AG08396 (cell line): Measurements from ENCODE around the gene SUSD2.
A peak's percentile ranks its signal among the peaks of the same experiment; 100 is the strongest.
"Not testable (repeated sequence)": the region's sequence is repeated elsewhere in the genome, so short reads cannot be mapped to it uniquely, and the experiment has no call there.

Source experiments
- DNase-seq: peaks from one replicate; pipeline ENCODE4 v3.0.0; 2012; ENCODE audit warnings: low spot score, mixed read lengths

SUSD2 gene, protein sequence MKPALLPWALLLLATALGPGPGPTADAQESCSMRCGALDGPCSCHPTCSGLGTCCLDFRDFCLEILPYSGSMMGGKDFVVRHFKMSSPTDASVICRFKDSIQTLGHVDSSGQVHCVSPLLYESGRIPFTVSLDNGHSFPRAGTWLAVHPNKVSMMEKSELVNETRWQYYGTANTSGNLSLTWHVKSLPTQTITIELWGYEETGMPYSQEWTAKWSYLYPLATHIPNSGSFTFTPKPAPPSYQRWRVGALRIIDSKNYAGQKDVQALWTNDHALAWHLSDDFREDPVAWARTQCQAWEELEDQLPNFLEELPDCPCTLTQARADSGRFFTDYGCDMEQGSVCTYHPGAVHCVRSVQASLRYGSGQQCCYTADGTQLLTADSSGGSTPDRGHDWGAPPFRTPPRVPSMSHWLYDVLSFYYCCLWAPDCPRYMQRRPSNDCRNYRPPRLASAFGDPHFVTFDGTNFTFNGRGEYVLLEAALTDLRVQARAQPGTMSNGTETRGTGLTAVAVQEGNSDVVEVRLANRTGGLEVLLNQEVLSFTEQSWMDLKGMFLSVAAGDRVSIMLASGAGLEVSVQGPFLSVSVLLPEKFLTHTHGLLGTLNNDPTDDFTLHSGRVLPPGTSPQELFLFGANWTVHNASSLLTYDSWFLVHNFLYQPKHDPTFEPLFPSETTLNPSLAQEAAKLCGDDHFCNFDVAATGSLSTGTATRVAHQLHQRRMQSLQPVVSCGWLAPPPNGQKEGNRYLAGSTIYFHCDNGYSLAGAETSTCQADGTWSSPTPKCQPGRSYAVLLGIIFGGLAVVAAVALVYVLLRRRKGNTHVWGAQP

DNA sequence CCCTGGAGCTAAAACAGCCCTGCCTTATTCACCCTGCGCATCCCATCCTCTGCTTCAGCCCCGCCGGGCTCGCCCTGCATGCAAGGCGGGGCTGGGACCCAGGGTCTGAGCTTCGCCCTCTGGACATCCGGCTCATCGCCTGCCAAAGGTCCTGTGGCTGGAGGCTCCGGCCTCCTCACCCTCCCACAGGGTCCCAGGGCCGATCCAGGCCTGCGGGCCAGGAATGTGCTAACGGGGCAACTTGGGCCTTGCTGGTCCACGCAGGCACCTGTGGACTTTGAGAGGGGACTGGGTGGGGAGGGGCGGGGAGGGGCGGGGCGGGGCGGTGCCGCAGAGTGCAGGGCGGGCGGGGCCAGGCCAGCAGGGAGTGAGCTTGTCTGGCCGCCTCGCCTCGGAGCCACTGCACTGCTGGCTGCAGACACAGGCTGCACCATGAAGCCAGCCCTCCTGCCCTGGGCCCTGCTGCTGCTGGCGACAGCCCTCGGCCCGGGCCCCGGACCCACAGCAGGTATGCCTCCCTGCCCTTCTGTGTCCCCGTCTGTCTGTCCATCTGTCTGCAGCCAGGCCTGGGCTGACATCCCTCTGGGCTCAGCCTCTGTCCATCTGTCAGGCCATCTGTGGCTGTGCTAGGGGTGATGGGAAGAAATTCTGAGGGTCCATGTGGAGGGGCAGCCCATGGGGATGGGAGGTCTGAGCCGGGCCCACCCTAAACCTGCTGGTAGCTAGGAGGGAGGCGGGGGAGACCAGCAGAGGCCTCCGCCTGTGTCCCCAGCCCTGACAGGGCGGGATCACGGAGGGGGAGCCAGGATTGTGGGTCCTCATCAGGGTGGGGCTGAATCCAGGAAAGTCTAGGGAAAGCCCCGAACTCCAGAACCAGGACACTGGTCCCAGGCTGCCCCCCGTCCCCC lies at the start of gene SUSD2:
SUSD2 (plus strand) TSS at position 400 of the 908 bp plus-strand sequence; CDS start at position 433, 33 bp downstream.
- no peak for DNase-seq

DNA sequence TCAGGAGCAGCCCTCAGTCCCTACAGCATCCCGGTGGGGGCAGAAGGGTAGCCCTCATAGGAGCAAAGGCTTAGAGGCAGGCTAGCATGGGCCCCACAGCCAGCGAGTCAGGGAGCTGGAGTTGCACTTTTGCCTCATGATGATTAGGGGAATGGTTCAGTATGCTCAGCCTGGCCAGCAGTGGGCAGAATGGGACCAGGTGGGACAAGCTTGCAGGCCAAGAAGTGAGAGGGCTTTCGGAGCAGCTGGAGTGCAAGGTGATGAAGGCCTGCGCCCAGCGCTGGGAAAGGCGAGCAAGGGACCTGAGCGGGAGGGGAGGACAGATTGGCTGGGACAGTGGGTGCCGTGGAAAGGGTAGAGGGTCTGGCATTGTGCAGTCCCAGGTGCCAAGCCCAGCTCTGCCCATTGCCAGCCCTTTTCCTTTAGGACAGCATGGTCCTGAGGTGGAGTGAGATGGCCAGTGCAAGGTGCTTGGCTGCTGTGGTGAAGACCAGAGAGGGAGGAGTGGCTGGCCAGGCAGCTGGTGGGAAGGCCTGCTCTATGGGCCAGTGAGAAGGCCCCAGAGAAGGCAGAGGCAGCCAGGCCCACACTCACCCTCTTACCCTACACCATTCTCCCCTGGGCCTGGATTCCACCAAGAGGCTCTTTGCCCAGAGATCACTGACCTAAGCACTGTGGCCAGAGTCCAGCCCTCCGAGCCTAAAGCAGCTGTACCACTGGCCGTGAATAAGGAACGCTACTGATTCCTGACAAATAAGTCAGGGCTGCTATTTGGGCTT lies 47.9 kb upstream of the SUSD2 start:
- no peak for DNase-seq

DNA sequence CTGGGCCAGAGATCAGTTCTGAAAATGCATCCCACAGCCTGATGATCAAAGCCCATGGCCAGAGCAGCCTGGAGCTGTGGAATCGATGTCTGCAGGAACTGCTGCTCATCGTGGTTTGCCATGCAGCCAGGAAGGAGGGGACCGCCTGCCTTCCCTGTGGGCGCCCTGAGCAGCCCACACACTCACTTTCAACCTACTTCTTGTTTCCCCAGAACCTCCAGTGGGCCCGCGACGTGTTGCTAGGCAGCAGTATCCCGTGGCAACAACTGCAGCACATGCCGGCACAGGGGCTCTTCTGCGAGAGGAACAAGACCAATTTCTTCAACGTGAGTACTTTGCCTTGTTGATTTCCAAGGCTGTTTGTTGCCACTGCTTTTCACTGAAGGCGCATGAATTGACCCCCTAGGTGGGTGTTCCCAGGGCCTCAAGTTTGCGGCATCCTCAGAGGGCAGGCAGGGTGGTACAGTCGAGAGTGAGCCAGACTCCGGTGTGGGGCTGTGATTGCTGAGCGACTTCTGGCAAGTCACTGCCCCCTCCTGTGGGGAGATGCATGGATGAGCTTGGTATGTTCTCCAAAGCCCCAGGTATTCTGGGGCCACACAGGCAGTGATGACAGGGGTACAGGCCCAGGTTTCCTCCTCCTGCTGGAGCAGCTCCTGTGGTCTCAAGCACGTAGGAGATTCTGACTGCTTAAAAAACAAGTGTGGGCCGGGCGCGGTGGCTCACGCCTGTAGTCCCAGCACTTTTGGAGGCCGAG lies 47.0 kb upstream of the SUSD2 start:
- no peak for DNase-seq

DNA sequence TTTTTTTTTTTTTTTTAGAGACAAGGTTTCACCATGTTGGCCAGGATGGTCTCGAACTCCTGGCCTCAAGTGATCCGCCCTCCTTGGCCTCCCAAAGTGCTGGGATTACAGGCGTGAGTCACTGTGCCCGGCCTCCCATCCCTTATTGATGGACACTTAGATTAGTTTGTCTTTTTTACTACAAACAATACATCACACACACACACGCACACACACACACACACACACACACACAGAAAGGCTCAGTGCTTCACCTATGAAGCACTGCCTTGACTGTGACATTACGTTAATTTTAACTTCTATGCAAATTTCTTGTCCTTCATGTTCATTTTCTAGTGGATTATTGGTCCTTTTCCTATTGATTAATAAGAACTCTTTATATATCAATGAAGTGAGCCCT lies 44.8 kb upstream of the SUSD2 start:
- DNase-seq = not testable (repeated sequence)

DNA sequence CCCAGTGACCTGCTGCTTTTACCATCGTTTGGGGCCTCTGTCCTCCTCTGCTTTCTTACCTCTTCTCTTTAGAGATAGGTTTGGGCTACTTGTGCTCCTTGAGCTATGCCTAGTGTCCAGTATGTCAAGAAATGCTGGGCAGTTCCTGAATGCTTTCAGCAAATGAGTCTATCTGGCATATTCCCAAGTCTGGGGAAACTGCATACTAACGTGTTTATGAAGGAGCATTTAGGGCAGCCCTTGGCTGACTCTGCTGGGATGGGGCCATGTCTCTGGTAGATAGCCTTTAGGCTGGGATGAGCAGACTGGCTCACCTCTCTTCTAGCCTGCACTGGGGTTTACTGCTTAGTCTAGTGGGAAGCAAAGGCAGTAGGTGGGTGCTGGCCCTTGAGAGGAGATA lies 43.7 kb upstream of the SUSD2 start:
- DNase-seq = peak; percentile 76

DNA sequence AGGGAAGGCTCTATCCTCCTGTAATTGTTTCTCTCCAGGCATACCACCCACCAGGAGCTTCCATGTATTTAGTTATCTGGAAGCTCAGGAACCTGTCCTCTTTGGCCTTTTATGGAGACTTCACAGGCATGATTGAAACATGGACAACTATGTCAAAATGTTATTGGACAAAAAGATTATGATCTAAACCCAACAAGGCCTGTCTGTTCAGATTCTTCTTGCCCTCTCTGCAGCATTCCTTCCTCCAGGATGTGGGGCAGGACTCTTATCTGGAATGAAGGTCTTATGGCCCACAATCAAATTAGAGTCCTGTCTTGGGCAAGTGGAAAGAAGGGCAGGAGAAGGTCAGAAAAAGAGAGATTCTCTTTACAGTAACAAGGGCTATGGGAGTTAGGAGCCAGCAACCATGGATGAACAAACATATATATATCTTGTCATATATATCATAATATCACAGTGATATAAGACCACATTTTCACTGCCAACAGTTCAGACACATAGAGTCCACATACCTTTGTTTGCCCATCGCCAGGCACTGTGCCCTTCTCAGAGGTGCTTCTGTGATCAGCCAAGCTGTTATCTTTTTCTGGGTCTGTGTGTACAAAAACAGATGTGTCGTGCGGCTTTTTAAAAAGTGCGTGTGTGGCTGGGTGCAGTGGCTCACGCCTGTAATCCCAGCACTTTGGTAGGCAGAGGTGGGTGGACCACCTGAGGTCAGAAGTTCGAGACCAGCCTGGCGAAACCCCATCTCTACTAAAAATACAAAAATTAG lies 42.5 kb upstream of the SUSD2 start:
- no peak for DNase-seq

DNA sequence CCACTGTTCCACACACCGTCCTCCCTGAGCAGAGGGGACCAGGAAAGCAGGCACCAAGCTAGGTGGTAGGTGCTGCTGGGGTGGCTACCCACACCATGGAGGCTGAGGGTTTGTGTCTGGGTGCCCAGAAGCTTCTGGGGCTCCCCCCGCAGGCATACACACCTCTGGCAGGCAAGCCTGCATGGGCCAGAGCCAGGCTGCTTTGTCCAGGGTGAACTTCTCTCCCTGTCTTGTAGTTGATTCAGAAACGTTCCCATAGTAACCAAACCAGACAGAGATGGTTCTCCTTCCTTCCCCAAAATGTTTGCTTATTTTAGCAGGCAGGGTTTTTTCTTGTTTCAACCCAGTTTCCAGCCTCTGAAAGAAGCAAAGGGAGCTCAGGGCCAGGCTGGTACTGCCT lies 40.9 kb upstream of the SUSD2 start:
- DNase-seq = no peak

DNA sequence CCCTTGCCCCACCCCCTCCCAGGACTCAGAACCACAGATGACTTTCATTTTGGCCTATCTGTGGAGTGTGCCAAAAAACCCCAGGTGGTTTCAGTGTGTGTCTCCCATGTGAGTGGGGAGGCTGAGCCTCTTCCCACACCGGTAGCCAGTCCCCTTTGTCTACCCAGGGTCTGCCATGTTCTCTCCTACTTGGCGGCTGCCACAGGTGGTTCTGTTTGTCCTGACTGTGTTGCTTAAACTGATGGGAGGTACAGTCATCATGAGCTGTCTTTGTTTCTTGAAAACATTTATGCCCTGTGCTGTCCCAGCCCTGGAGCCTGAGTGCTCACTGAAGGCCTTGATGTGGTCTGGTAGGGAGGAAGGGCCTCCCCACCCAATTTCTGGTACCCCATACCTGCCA lies 39.7 kb upstream of the SUSD2 start:
- DNase-seq = peak; percentile 53

DNA sequence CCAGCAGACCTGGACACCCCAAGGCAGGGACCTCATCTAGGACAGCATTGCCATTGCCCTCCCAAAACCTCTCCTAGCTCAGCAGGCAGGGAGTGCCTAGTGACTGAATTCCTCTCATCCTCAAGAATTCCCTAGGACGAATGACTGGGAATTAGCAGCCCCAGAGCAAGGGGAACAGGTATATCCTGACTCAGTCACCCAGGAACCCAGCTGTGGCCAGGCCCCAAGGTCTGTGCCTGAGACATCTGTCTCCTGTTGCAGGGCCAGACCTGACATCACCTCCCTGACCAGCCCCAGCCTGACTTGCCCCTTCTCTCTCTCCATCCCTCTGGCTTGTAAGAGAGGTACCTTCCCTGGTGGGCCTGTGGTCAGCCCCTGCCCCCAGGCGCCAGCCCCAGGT lies 39.0 kb upstream of the SUSD2 start:
- no peak for DNase-seq

DNA sequence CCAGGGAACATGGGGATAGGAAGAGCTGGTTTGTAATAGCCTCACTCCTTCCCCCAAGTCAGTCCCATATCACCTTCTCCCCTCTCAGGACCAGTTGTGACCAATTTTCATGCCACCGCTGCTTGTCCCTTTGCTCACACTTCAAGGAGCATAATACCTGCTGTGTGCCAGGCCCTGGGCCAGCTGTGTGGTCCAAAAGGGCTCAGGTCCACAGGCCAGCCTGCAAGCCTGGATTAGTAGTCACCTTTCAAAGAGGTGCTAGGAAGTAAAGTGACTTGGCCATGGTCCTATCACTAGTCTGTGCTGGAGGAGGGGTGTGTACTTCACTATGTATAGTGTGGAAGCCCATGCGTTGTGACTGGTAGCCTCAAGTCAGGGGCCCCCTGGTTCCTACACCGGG lies 38.5 kb upstream of the SUSD2 start:
- DNase-seq = no peak

DNA sequence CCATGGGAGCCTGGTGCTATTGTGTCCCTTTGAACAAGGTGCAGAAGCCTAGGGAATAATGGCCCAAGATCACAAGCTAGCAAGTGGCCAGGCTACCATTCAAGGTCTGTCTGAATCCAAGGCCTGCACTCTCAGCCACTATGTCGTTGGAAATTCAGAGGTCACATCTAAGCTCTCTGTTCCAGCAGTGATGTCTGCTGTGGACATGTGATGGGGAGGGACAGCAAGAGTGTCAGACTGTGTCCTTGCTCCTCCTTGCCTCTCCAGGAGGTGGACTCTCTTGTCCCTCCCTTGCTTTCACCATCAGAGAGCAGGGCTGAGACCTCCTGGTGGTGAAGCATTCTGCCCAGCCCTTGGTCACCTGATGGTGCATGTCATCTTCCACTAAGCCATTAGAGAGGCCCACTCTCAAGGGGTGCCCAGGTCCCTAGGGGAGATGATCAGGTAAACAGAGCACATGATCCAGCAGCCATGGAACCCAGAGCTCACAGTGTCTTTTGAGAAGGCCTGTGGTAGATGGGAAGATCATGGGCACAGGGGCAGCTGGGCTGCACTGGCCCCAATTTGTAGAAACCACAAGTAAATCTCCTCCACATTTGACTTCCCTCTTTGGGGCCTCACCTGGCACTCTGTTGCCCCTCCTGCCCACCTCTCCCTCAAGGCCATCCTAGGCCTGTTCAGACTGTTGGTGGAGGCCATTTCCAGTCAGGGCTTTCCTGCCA lies 37.1 kb upstream of the SUSD2 start:
- no peak for DNase-seq

DNA sequence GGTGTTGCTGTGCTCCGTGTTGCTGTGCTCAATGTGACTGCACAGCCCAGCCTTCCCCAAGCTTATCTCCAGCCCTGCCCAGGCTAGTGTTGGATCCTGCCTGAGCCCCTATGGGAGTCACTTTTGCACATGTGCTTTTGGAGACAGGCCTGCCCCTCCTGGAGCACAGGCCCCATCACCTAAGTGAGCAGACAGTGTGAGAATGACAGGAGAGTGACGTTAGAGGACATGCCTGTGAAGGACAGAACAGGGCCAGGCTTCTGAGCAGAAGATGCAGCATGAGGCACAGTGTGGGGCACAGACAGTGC lies 36.6 kb upstream of the SUSD2 start:
- DNase-seq = no peak

DNA sequence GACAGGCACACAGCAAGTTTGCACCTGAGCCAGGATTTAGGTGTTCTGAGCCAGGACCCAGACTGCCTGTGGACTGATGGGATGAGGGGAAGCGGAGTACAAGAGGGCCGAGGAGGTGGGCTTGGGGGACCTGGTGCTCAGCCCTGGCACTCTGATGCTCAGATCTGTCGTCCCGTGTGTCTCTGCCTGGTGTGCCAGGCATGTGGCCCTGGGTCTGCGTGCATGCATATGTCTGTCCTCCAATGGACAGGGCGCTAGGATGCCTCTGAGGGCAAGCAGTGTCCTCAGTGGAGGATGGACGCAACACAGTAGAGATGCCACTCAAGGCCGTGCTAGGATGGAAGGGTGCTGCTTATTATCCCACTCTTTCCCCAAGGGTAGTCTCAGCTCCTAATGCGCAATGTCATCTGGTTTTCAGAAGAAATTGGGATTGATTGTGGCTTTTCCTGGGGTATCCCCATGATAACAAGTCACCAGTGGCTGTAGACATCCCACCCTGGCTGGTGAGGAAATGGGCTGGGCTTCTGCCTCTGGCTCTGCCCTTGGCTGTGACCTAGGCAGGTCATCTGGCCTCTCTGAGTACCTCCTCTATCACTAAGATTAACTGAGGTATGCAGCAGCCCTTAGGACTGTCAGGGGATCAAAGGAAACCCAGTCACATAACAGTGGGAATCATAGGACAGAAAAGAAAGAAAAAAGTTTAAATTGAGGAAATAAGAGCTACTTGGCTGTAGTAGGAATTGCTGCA lies 35.7 kb upstream of the SUSD2 start:
- DNase-seq = no peak

DNA sequence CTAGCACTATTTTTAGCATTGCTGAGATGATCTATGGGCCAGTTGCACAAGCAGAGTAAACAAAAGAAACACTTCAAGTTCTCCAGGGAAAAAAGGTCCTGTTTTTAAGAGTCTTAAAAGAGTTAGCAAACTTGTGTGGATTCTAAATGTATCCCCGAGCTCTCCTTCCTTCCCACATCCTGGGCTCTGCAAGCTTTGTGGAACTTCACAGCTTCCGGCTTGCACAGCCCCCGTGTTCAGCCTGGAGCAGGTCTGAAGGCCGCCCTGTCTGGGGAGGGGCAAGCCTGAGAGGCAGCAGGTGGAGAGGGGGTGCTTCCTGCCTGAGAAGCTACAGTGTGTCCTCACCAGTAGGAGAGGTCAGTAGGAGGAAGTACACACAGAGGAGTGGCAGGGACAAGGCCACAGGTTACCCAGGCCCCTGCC lies 35.1 kb upstream of the SUSD2 start:
- no peak for DNase-seq

DNA sequence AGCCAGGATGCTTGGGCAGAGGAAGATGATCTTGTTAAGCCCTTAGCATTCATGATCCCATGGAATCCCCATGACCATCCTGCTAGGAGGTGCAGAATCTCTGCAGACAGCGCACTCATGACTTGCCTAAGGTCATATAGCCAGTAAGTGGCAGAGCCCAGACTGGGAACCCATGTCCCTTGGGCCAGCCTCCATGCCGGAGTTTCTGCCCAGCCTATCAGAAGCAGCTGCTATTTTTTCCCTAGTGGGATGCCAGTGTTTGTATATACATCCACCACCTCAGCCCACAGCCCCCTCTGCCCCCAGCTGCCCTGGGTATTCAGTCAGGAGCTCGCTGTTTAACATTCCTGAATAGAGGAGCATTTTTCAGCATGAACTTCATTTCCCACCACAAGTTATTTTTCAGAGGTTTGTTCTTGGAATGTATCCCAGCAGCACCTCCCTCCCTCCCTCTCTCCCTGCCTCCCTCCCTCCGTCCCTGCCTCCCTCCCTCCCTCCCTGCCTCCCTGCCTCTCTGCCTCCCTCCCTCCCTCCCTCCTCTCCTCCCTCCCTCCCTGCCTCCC lies 34.4 kb upstream of the SUSD2 start:
- peak; percentile 86 for DNase-seq

DNA sequence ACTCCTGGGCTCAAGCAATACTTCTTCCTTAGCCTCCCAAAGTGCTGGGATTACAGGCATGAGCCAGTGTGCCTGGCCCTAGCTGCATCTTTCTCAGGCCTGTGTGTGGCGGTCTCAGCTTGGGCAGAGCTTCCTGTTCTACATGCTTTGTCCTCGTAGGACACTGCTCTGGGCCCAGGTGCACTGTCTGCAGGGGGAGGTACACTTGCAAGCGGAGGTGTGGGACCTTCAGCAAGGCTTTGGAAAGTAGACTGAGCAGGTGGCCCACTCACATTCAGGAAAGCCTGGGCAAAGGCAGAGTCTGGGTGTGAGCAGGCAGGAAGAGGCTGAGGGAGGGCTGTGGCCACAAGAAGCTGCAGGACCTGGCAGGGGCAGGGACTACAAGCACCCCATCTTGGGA lies 33.6 kb upstream of the SUSD2 start:
- DNase-seq = no peak

DNA sequence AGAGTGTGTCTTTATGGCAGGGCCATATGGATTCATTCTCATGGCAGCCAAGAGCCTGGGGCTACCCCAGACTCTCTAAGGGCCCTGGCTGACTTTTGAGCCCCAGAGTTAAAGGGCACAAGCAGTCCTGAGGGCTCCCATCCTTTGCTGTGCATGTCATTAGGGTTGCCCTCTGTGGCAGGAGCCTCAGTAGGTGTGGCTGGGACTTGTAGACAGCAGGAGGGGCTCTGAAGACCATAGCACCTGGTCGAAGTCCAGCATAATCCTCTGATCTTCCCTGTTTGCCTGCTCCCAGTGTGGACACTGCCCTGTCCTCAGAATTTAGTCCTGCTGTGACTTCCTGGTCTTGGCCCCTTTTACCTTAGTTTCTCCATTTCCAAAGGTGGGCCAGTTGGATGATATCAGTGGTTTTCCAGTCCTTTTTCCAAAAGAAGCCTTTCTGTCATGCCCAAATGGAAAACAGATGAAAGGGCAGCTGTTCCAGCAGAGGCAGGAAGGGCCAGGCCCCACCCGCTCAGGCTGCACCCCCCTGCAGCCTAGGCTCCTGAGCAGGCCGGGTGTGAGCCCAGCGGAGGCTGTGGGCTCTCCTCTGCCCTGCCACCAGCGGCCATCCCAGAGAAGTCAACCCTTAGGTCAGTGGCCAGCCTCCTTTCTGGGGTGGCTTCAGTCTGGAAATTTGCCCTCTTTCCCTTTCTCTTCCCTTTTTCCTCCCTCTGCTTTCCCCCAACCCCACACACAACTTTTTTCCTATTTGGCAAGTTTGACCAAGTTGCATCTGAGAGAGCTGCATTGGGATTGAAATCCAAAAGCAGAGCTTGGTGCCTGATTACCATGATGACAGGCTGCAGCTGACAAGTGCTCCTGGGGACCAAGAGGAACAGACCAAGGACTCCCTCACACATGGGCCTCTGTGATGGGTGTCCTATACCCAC lies 32.8 kb upstream of the SUSD2 start:
- no peak for DNase-seq
